Measurements from ENCODE around the gene MKNK1.

MKNK1 gene

GRCh38 chr1:46530311-46530710, 73.8 kb downstream of the MKNK1 start:
- ChIA-PET CTCF (interaction anchor here (1.1 to 11.5 kb wide), 17 partner anchors 9 to 196 kb away, joined by 3 to 429 read pairs (median 41); partner anchors contain the start of gene DMBX1), POLR2A (no interaction called here)
- DNase-seq (ENCODE audit: low read depth, low spot score): no peak
- no peak for TF ChIP-seq CTCF (IDR thresholded peaks at IDR 0.05; ENCODE audit: insufficient read depth, low read length, missing control alignments)
- H3K4me3 ChIP-seq (ENCODE audit: low read depth, low read length): no peak overlapping the region

- DNase-seq (ENCODE audit: low read depth, low spot score): no peak
- TF ChIP-seq CTCF (IDR thresholded peaks at IDR 0.05; ENCODE audit: insufficient read depth, low read length, missing control alignments): no peak
- POLR2A ChIA-PET: no interaction called here
Measured at GRCh38 chr1:46529031-46529630, 74.9 kb downstream of the MKNK1 start.

GRCh38 chr1:46528297-46528955, 75.6 kb downstream of the MKNK1 start:
- no peak overlapping the region for H3K4me3 ChIP-seq (ENCODE audit: low read depth, low read length)
- POLR2A ChIA-PET: no interaction called here
- CTCF ChIA-PET: interaction anchor here (0.7 to 11.5 kb wide), 29 partner anchors 7 to 284 kb away, joined by 3 to 429 read pairs (median 10); partner anchors contain the start of gene DMBX1
- TF ChIP-seq CTCF (IDR thresholded peaks at IDR 0.05; ENCODE audit: insufficient read depth, low read length, missing control alignments): peak; percentile 24
- DNase-seq (ENCODE audit: low read depth, low spot score): no peak

More at GRCh38 chr1:46529031-46529630, 74.9 kb downstream of the MKNK1 start:
- H3K4me3 ChIP-seq (ENCODE audit: low read depth, low read length): no peak overlapping the region
- CTCF ChIA-PET: interaction anchor here (0.7 to 11.5 kb wide), 26 partner anchors 8 to 197 kb away, joined by 3 to 429 read pairs (median 12); partner anchors contain the start of gene DMBX1

GRCh38 chr1:46527474-46528296, 76.4 kb downstream of the MKNK1 start:
- TF ChIP-seq CTCF (IDR thresholded peaks at IDR 0.05; ENCODE audit: insufficient read depth, low read length, missing control alignments): peak; percentile 95
- DNase-seq (ENCODE audit: low read depth, low spot score): no peak
- ChIA-PET CTCF (interaction anchor here (0.7 to 11.5 kb wide), 30 partner anchors 10 to 283 kb away, joined by 3 to 429 read pairs (median 6); partner anchors contain the start of gene DMBX1), POLR2A (no interaction called here)
- H3K4me3 ChIP-seq (ENCODE audit: low read depth, low read length): no peak overlapping the region

GRCh38 chr1:46526691-46527291, 77.3 kb downstream of the MKNK1 start:
- POLR2A ChIA-PET: no interaction called here
- CTCF ChIA-PET: interaction anchor here (0.8 to 11.5 kb wide), 31 partner anchors 8 to 282 kb away, joined by 3 to 429 read pairs (median 6); partner anchors contain the start of gene DMBX1

More at GRCh38 chr1:46526691-46527291, 77.3 kb downstream of the MKNK1 start:
- DNase-seq (ENCODE audit: low read depth, low spot score): no peak
- H3K4me3 ChIP-seq (ENCODE audit: low read depth, low read length): no peak overlapping the region
- no peak for TF ChIP-seq CTCF (IDR thresholded peaks at IDR 0.05; ENCODE audit: insufficient read depth, low read length, missing control alignments)
